C4-2B (cell line): Measurements from ENCODE around the gene PSMC5.

Experiments
- ZFX ChIP-seq: fragments of 450-650 bp; IDR thresholded peaks from 2 replicates; pipeline ENCODE4 v1.6.1; 2017
- TF ChIP-seq, protein P1 (sequence below): fragments of 450-650 bp; conservative IDR thresholded peaks from 2 replicates; pipeline ENCODE4 v1.5.1; 2017; ENCODE audit warnings: mild to moderate bottlenecking

GRCh38 chr17:63837480-63837879 lies 10.2 kb downstream of the PSMC5 start:
- TF ChIP-seq, protein P1, sequence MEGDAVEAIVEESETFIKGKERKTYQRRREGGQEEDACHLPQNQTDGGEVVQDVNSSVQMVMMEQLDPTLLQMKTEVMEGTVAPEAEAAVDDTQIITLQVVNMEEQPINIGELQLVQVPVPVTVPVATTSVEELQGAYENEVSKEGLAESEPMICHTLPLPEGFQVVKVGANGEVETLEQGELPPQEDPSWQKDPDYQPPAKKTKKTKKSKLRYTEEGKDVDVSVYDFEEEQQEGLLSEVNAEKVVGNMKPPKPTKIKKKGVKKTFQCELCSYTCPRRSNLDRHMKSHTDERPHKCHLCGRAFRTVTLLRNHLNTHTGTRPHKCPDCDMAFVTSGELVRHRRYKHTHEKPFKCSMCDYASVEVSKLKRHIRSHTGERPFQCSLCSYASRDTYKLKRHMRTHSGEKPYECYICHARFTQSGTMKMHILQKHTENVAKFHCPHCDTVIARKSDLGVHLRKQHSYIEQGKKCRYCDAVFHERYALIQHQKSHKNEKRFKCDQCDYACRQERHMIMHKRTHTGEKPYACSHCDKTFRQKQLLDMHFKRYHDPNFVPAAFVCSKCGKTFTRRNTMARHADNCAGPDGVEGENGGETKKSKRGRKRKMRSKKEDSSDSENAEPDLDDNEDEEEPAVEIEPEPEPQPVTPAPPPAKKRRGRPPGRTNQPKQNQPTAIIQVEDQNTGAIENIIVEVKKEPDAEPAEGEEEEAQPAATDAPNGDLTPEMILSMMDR, result no peak
- TF ChIP-seq ZFX, result no peak
